ENCODE measurements around the gene RALGAPB. TPM values are rescaled to one million over a fixed set of nuclear protein-coding genes. Genes with fewer than 3 reads are reported as not detected.
A peak's percentile ranks its signal among the peaks of the same experiment; 100 is the strongest.

Gene RALGAPB
- total and polyA plus RNA-seq, 2 of the 13 experiments (the other 11 are each of a cell fraction or from before 2014, with no cell fraction given): 17.6 to 30.6 TPM

- Histone ChIP-seq H3K4me2 (ENCODE audit: low read depth, low read length) (peak overlapping the region; percentile 94), H3K79me2 (ENCODE audit: insufficient read depth, low read length) (peaks cover 72% of the 10 kb centered on the region), H3K27ac (ENCODE audit: extremely low read length, insufficient read depth, low read length) (no peak overlapping the region), H3K4me1 (ENCODE audit: insufficient read depth, low read length) (peaks cover 47% of the 10 kb centered on the region), H3K36me3 (replicated peaks in 1 of 2; ENCODE audit: control insufficient read depth in 1 of 2, insufficient read depth in 2 of 2, low read length in 2 of 2) (peaks cover 52 to 64% of the 10 kb centered on the region in 2 experiments), H3K4me3 (replicated peaks in 1 of 3; ENCODE audit: insufficient read depth in 1 of 3, low read depth in 2 of 3, low read length in 3 of 3) (peak overlapping the region in 1 of 3 experiments; percentile 10; a peak in 3 of 6 replicates), H4K20me1 (ENCODE audit: insufficient read depth, low read length) (peaks cover 62% of the 10 kb centered on the region), H2AFZ (ENCODE audit: low read length) (no peak overlapping the region), H3K27me3 (ENCODE audit: control insufficient read depth in 1 of 2, insufficient read depth in 2 of 2, low read length in 2 of 2) (no peaks in the 10 kb centered on the region; a peak in 1 of 5 replicates), H3K9me3 (ENCODE audit: low read length) (no peaks in the 10 kb centered on the region), H3K9ac (ENCODE audit: insufficient read depth, low read depth, low read length) (peak overlapping the region; percentile 4; the same call in 1 of the 2 replicates)
- no peak for DNase-seq (ENCODE audit: low spot score)
- peak; percentile 44; the same call in 1 of the 2 replicates for TF ChIP-seq MAFG (CRISPR knock-in tag; IDR thresholded peaks at IDR 0.05)
- 0 out of 4 replicates have a peak, but pooled peaks of 1 of the 2 experiments have one; percentile 4 for TF ChIP-seq POLR2A (IDR thresholded peaks at IDR 0.05; ENCODE audit: insufficient read depth in 1 of 2, low read depth in 2 of 2, low read length in 2 of 2)
- 0 out of 2 replicates have a peak, but pooled peaks have one; percentile 50 for TF ChIP-seq ZNF354B (CRISPR knock-in tag; IDR thresholded peaks at IDR 0.05)
- no peak for TF ChIP-seq STAT5B (CRISPR knock-in tag; IDR thresholded peaks at IDR 0.05)
- no peak for TF ChIP-seq ZNF326 (CRISPR knock-in tag; IDR thresholded peaks at IDR 0.05; ENCODE audit: borderline replicate concordance)
- no peak for TF ChIP-seq KLF15 (CRISPR knock-in tag; IDR thresholded peaks at IDR 0.05; ENCODE audit: borderline replicate concordance)
- TF ChIP-seq ZNF253 (CRISPR knock-in tag; IDR thresholded peaks at IDR 0.05; ENCODE audit: borderline replicate concordance): 0 out of 2 replicates have a peak, but pooled peaks have one; percentile 51
- peak; percentile 41; the same call in 1 of the 2 replicates for TF ChIP-seq POLR2AphosphoS5 (IDR thresholded peaks at IDR 0.05; ENCODE audit: low read depth, low read length)
- TF ChIP-seq HNF4A (CRISPR knock-in tag; IDR thresholded peaks at IDR 0.05): 0 out of 2 replicates have a peak, but pooled peaks have one; percentile 1
- TF ChIP-seq NR1H2 (CRISPR knock-in tag; IDR thresholded peaks at IDR 0.05; ENCODE audit: borderline replicate concordance, low read depth): 0 out of 2 replicates have a peak, but pooled peaks have one; percentile 37
- peak; percentile 47 for TF ChIP-seq ZFP91 (CRISPR knock-in tag; IDR thresholded peaks at IDR 0.05; ENCODE audit: borderline replicate concordance)
- TF ChIP-seq RBFOX2 (IDR thresholded peaks at IDR 0.05; ENCODE audit: low read depth, low read length): peak; percentile 56; the same call in 1 of the 2 replicates
- 100% methylated on average over 4 of the region's 6 CpGs for WGBS (ENCODE audit: low lambda C conversion rate)
- FAIRE-seq: no peak
- ATAC-seq: no peak
- in situ Hi-C loops (cut with HindIII; ENCODE audit: extremely low pct_ligation_motif_present, low pct_unique_long_range_greater_than_20kb): loop anchor here (25.0 kb wide), 1 partner anchor 305 kb away; the partner anchor contains the start of gene ACTR5
- POLR2A ChIA-PET: interaction anchor here (3.3 to 7.1 kb wide), 4 partner anchors 7 to 40 kb away, joined by 45 to 294 read pairs (median 68); partner anchors contain the start of gene RALGAPB
- intact Hi-C loops (cut with micrococcal nuclease; ENCODE audit: unreplicated experiment): loop anchor here (10.0 kb wide), 1 partner anchor 883 kb away; no protein-coding TSS in a partner anchor
- CTCF ChIA-PET (ENCODE audit: low intra/inter-chr PET ratio, low total read pairs): no interaction called here
- no TSS peak for BruUV-seq (replicated peaks)
These were observed 40.4 kb upstream of the RALGAPB start for GRCh38 chr20:38432292-38432691.
